HG02642 (cell line): ENCODE data around the gene PRDM11.
"Not testable (repeated sequence)": the region's sequence is repeated elsewhere in the genome, so short reads cannot be mapped to it uniquely, and the experiment has no call there.

Experiments
- ATAC-seq: cut with Tn5 transposase; IDR thresholded peaks from one replicate; pipeline ENCODE4 v1.9.1; 2021; ENCODE audit warnings: mild to moderate bottlenecking; ENCODE audit not compliant: unreplicated experiment, poor library complexity

The PRDM11 gene

GRCh38 chr11:45226901-45227300 lies 80.5 kb downstream of the PRDM11 start:
- no peak for ATAC-seq

GRCh38 chr11:45227836-45228235 lies 81.4 kb downstream of the PRDM11 start:
- no peak for ATAC-seq

GRCh38 chr11:45229401-45230020 lies 83.1 kb downstream of the PRDM11 start:
- no peak for ATAC-seq

GRCh38 chr11:45232341-45233080 lies 86.1 kb downstream of the PRDM11 start:
- ATAC-seq = no peak

- ATAC-seq = peak; percentile 83
These were observed 86.8 kb downstream of the PRDM11 start for GRCh38 chr11:45233121-45233803.

GRCh38 chr11:45233804-45234170 lies 87.3 kb downstream of the PRDM11 start:
- peak; percentile 17 for ATAC-seq

GRCh38 chr11:45234306-45235006 lies 88.0 kb downstream of the PRDM11 start:
- ATAC-seq = no peak

- no peak for ATAC-seq
These were observed 91.4 kb downstream of the PRDM11 start for GRCh38 chr11:45237711-45238315.

- no peak for ATAC-seq
These were observed 92.3 kb downstream of the PRDM11 start for GRCh38 chr11:45238724-45239123.

- no peak for ATAC-seq
These were observed 93.3 kb downstream of the PRDM11 start for GRCh38 chr11:45239733-45240132.

GRCh38 chr11:45243967-45244366 lies 97.5 kb downstream of the PRDM11 start:
- ATAC-seq = no peak

GRCh38 chr11:45245218-45246045 lies 99.0 kb downstream of the PRDM11 start:
- ATAC-seq = no peak

GRCh38 chr11:45246241-45246640 lies 99.8 kb downstream of the PRDM11 start:
- ATAC-seq = no peak

GRCh38 chr11:45247433-45247832 lies 101.0 kb downstream of the PRDM11 start:
- ATAC-seq = no peak

GRCh38 chr11:45248501-45249011 lies 102.1 kb downstream of the PRDM11 start:
- ATAC-seq = no peak

GRCh38 chr11:45249372-45249771 lies 102.9 kb downstream of the PRDM11 start:
- not testable (repeated sequence) for ATAC-seq

- no peak for ATAC-seq
These were observed 103.7 kb downstream of the PRDM11 start for GRCh38 chr11:45250035-45250718.

GRCh38 chr11:45252134-45252856 lies 105.9 kb downstream of the PRDM11 start:
- ATAC-seq = no peak
